GM18861 (cell line): ENCODE data around the gene RHOF.
"Not testable (repeated sequence)": the region's sequence is repeated elsewhere in the genome, so short reads cannot be mapped to it uniquely, and the experiment has no call there.

Source experiments
- ATAC-seq: cut with Tn5 transposase; IDR thresholded peaks from one replicate; pipeline ENCODE4 v1.9.1; 2021; ENCODE audit not compliant: unreplicated experiment

Gene RHOF

DNA sequence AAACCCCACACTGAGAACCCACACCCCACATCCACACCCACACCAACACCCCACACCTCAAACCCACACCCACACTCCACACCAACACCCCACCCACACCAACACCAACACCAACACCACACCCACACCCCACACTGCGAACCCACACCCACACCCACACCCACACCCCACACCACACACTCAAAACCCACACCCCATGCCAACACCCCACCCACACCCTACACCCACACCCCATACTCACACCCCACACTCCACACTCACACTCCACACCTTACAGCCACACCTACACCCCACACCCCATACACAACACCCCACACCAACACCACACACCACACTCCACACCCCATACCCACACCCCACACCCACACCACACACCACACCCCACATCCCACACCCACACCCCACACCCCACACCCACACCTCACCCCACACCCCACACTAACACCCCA, 43.0 kb downstream of the RHOF start:
- no peak for ATAC-seq

DNA sequence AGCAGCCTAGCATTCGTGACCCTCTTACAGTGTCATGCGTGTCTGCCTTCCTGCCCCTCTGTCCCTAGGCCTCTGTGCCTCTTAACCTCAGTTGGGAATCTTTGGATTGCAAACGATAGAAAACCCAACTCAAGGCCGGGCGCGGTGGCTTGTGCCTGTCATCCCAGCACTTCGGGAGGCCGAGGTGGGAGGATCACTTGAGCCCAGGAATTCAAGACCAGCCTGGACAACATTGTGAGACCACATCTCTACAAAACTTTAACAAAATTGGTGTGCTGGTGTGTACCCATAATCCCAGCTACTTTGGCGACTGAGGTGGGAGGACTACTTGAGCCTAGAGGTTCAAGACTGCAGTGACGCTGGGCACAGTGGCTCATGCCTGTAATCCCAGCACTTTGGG, 44.2 kb downstream of the RHOF start:
- ATAC-seq: no peak

DNA sequence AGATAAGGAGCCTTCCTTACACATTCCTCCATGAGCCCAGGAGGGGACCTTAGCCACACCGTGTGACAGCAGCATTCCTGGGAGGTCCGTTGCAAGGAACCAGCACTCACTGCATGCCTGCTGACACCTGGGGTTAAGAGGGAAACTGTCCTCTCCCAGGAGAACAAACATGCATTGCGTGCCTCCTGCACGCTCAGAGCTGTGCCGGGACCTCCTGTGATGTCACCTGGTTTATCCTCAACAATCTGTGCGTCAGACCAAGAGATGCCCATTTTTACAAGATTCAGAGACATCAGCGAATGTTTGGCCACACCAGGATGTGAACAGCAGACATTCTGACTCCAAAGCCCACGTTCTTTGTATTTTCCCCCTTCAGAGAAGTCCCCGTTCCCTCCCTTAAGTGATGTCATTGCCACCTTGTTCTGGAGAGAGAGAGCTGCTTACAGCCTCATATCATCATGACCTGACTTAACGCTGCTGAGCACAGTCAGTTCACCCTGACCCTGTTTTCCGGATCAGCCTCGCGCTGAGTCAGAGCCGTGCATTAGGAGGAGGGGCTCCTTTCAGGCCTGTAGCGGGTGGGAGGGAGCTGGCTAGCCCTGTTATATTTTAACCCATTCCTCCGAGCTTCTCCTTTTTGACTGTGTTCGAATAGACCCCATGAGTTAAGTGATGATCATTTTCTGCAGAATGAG, 44.8 kb downstream of the RHOF start:
- ATAC-seq: no peak

DNA sequence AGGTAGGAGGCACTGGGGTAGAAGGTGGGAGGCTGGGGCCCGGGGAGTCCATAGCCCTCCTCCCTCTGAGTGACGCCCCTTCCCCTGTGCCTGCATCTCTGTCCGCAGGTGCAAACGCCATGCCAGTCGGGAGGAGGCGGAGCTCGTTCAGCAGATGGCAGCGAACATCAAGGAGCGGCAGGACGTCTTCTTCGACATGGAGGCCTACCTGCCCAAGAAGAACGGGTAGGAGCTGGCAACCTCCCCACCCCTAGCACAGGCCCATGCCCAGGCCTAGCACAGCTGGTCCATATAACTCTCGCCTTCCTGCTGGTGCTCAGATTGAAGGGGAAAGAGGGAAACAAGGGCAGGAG, 45.3 kb downstream of the RHOF start:
- ATAC-seq: no peak

DNA sequence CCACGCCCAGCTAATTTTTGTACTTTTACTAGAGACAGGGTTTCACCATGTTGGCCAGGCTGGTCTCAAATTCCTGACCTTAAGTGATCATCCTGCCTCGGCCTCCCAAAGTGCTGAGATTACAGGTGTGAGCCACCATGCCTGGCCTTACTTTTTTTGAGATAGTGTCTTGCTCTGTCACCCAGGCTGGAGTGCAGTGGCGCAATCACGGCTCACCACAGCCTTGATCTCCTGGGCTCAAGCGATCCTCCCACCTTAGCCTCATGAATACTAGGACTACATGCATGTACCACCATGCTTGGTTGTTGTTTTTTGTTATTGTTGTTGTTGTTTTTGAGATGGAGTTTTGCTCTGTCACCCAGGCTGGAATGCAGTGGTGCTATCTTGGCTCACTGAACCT, 47.9 kb downstream of the RHOF start:
- ATAC-seq: not testable (repeated sequence)

DNA sequence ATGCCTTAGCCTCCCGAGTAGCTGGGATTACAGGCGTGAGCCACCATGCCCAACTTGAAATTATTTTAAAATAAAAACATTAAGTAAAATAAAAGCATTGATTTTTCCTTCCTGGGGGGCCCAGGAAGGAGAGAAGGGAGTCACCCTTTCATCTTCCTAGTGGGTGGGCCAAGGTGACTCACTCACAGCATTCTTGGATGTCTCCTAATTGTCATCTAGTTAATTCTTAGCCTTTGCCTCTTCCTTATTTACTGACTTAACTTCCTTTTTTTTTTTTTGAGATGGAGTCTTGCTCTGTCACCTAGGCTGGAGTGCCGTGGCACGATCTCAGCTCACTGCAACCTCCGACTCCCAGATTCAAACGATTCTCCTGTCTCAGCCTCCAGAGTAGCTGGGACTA, 51.7 kb downstream of the RHOF start:
- no peak for ATAC-seq

DNA sequence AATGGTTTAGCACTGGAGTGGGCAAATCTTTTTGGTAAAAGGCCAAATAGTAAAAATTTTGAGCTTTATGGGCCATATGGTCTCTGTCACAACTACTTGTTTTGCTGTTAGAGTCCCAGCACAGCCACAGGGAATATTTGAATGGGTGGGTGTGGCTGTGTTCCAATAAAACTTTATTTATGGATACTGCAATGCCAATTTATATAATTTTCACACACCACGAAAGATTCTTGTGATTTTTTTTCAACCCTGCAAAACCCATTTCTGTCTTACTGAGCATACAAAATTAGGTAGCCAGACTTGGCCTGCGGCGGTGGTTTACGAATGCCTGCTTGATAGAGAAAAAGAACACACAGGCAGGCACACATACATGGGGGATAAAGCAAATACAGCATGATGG, 52.6 kb downstream of the RHOF start:
- ATAC-seq: no peak

DNA sequence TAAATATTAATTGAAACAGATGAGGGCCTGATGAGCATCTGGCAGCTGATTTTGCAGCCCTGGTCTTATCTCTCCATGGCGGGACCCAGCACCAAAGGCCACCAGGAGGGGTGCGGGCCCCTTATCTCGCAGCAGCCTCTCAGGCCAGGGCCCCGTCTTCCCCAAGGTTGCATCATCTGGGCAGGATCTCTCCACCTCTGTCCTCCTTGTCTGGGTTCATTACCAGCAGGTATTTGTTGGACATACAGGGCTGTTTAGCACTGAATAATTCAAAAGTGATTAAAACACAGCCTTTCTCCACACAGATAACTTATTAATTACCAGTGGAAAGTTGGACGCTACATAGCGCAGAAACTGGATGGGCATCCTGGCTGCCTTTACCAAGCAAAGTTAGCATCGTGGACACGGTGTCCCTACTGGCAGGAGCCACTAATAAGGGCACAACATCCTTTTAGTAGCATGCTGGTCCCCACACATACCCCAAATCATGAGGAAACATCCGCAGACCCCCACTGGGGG, 55.1 kb downstream of the RHOF start:
- no peak for ATAC-seq

DNA sequence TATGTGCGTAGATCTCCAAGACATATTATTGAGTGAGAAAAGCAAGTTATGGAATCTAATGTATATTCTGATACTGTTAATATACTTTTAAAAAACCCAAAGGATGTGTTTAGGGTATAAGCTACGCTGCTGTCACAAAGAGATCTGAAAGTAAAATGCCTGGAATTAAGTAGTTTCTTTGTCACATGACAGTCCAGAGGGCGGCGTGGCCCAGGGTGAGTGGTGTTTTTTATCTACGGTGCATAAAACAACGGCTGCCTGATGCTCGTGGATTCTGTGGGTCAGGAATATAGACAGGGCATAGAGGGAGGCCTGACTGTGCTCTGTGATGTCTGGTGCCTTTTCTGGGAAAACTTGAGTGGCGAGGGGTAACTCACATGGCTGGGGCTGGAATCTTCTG, 59.6 kb downstream of the RHOF start:
- no peak for ATAC-seq

DNA sequence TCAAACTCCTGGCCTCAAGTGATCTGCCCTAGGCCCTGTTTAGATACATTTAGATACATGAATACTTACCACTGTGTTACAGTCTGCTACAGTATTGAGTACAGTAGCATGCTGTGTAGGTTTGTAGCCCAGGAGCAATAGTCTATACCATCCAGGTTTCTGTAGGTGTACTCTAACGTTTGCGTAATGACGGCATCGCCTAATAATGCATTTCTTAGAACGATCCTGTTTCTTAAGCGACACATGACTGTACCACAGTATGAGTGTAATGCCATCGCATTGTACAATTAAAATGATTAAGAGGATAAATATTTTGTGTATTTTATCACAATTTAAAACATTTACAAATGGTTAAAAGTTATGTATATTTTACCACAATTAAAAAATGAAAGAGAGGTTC, 62.0 kb downstream of the RHOF start:
- no peak for ATAC-seq

DNA sequence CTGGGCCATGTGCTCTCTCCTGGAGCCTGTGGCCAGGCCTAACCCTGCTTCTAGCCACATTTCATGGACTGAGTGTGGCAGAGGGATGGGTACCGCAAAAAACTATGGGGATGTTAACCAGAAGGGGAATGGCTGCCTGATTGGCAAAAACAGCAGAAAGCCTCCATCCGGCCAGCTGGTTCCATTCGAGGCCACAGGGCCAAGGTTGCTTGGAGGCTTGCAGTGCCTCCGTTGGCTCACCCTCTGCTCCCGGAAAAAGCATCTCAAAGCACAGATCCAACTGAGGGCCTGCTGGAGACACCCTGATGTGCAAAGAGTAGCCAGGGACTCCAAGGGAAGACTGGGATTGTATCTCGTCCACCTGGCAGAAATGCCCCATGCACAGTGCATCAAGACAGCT, 64.5 kb downstream of the RHOF start:
- ATAC-seq: no peak
